Stimulated activated naive CD4-positive, alpha-beta T cell (primary cell): Measurements from ENCODE around the gene DNASE1.
"Not testable (repeated sequence)": the region's sequence is repeated elsewhere in the genome, so short reads cannot be mapped to it uniquely, and the experiment has no call there.

Source experiments
- DNase-seq, 6 experiments: peaks; one replicate each; lab custom pipeline; 2025; lab: John Stamatoyannopoulos, UW

The DNASE1 gene

GRCh38 chr16:3640632-3641501, 13.6 kb upstream of the DNASE1 start:
- DNase-seq: no peak

- no peak for DNase-seq
These were observed 12.6 kb upstream of the DNASE1 start for GRCh38 chr16:3641801-3642396.

- no peak for DNase-seq
These were observed 11.9 kb upstream of the DNASE1 start for GRCh38 chr16:3642397-3643094.

GRCh38 chr16:3643095-3643730, 11.3 kb upstream of the DNASE1 start:
- no peak for DNase-seq

DNA sequence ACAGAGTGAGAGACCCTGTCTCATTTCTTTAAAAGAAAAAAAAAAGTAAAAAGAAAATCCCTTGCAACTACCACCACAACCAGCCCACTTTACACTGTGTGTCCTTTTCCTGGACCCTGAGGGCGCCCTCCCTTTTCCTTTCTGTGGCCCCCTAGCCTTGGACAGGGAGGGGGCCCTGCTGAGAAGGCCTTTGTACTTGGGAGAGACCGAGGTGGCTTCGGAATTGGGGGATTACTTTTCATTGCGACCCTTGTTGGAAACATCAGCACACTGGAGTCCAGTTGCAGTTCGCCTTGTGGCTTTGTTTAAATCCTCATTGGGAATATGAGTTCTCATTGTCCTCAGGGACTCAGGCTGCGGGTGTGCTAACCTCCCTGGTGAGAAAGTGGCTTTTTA, 9.4 kb upstream of the DNASE1 start:
- no peak for DNase-seq

- DNase-seq: no peak
These were observed 8.8 kb upstream of the DNASE1 start for GRCh38 chr16:3645504-3646347.

- no peak for DNase-seq
These were observed 8.1 kb upstream of the DNASE1 start for GRCh38 chr16:3646348-3646920.

DNA sequence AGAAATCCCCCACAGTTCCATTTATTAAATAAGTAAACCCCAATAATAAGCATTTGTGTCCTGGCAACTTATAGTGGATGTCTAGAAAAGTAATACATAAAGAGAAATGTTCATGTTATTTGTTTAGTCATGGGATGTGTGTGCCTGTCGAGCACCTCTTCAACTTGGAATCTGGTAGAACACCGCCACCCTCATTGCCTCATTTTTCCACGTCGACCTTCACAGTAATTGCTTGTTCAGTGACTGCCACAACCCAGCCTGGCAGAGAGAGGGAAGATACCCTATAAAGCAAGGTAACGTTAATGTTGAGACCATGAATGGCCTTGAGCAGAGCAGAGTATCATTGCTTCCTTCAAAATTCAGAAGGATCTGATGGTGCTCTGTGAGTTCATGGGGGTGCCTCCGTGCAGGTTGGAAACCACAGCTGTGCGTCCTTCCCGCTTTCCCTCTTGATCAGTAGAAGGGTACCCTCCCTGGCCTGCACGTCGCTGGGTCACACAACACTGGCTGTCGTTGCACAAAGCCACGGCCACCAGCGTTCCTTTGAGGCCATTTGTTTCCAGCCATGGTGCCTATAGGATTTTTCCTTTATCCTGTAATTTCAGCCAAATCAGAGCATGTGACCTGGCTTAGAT, 3.7 kb upstream of the DNASE1 start:
- no peak for DNase-seq

DNA sequence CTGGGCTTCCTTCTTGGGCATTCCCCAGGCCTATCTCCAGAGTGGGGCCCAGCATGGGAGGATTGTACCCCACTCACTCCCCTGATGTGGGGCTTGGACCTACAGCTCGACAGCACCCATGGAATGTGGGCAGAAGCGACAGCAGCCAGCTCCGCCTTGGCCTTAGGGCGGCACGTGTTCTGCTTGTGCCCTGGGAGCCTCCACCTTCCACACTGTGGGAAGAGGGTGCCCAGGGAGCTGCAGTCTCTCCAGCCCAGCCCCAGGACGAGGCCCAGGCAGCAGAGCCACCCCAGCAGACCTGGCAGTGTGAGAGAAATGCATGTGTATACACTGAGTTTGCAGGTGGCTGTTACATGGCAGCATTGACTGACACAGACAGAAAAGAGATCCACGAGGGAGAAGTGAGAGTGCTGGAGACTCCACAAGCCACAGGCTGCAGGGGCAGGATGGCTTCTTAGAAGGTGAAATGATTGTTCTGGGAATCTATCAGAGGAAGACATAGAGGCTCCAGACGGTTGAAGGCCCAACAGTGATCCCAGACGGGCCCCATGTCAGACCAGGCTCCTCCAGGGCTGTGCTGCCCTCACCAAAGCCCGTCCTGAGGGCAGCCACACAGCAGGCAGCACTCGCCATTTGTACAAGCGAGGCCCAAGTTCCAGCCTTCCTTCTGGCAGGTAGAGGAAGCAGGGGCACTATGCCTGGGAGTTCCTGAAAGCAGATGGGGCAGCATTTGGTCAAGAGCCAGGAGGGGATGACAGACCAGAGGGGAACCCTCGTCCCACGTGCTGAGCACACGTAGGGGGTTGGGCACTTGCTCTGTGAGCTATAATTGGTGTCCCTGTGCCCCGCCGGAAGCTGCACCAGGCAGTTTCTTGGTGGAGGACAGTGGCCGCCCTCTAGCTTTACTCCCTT, 2.8 kb upstream of the DNASE1 start:
- DNase-seq: no peak

DNA sequence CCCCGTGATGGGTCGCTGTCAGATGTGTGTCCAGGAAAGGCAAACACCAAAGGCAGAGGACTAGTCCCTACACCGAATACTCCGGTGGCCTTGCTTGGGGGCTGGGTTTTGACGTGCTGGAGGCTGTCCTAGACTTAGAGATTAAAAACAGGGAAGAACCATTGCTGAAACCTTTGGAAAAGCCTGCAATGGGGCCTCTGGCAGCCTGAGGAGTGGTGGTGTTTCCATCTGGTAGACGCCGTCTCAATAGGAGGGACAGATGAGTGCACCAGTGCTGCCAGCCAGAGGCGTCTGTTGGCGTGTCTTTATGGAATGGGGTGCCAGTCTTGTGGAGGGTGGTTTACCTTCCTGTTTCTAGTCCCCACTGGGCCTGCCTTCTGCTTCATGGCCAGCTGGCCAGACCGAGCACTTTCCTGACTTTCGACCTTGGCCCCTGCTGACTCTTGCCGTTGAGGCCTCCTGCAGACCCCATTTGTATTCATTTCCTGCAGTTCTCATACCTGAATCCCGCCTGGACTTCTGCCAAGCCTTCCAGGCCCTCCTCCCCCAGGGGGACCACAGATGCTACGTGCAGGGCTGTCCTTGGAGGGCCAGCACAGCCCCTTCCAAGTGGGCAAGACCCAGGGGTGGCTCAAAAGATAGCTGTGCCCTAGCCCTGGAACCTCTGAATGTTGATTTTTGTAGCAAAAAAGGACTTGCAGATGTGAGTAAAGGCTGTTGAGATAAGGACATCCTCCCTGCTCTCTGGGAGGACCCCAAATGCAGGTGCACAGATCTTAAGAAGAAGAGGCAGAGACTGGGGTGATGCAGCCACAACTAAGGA, 1.9 kb upstream of the DNASE1 start:
- DNase-seq: no peak

DNA sequence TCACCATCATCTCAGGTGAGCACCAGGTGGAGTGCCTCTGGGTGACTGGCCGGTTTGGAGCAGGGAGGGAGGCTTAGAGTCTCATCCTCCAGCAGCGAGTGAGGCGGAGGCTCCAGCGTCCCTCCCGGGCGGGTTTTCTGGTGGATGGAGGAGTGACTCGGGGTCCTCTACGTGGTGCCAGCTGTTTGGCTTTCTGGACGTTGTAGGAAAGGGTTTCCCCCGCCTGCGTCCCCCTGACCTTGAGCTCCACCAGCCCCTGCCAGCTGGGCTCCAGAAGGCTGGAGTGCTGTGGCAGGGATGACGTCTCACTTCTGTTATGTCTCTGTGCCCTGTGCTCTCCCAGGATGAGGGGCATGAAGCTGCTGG, 522 bp downstream of the DNASE1 start:
- DNase-seq: no peak

DNA sequence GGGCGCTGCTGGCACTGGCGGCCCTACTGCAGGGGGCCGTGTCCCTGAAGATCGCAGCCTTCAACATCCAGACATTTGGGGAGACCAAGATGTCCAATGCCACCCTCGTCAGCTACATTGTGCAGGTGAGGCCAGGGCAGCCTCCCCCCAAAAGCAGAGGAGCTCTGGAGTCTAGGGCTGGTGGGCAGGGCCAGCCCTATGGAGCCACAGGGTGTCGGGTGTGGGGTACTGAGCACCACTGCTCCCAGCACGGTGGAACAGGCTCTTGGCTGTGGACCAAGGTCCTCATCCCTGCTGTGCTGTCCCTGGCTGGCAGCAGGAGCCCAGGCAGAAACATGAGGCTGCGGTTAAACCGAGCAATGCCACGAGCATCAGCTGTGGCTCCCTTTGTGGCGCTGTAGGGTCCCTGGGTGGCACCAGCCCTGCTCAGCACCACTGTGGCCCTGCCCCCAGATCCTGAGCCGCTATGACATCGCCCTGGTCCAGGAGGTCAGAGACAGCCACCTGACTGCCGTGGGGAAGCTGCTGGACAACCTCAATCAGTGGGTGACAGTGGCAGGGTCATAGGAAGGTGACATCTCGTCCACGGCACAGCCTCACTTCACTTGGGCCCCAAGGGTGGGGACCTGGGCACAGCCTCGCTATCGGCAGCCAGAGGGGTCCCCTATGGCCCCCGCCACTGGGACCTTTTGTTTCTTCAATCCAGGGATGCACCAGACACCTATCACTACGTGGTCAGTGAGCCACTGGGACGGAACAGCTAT, 1.1 kb downstream of the DNASE1 start:
- no peak for DNase-seq

GRCh38 chr16:3656160-3656490, 1.6 kb downstream of the DNASE1 start:
- DNase-seq: not testable (repeated sequence)

DNA sequence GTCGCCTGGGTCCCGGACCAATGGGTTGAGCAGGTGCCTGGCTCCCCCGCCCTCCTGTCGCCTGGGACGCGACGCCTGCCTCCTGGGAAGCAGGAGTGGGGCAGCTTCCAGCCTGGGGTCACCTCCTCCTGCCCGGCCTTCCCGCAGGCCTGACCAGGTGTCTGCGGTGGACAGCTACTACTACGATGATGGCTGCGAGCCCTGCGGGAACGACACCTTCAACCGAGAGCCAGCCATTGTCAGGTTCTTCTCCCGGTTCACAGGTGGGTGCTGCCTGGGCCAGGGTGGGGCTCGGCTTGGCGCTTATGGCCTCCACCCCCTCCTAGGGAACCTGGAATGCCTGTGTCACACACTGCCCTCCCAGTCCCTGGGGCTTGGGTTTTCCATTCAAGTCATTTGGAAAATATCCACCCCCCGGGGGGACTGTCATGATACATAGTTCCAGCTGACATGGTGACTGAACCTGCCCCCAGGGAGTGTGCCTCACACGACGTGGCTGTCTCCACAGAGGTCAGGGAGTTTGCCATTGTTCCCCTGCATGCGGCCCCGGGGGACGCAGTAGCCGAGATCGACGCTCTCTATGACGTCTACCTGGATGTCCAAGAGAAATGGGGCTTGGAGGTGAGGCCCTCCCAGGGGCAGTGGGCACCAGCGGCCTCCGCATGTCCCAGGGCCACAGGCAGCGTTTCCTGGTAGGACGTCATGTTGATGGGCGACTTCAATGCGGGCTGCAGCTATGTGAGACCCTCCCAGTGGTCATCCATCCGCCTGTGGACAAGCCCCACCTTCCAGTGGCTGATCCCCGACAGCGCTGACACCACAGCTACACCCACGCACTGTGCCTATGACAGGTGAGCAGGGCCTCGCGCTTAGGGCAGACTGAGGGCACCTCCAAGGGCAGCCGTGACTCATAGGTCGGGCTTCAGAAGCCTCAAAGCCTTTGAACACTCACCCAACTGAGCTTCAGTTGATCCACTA, 2.3 kb downstream of the DNASE1 start:
- no peak for DNase-seq

DNA sequence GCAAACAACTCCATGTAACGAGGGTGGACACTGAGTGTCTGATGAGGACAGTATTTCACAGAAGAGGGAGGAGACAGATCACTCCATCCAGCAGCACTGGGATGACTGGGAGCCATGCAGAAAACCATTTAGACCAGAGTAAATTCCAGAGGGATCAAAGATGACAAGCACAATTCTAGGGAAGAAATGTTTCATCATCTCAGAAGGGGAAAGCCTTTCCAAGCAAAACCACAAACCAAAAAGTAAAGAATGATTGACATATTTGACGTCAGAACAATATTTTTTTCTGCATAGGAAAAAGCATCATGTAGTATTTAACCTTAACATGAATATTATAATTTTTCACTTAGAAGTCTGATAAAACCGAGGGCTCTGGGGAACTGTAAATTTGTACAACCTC, 4.8 kb downstream of the DNASE1 start:
- DNase-seq: no peak

- DNase-seq: no peak
These were observed 6.8 kb downstream of the DNASE1 start for GRCh38 chr16:3661311-3661710.

GRCh38 chr16:3661922-3662321, 7.4 kb downstream of the DNASE1 start:
- DNase-seq: no peak
